Stimulated activated CD4-positive, alpha-beta T cell treated with anti-CD3 and anti-CD28 coated beads, Interleukin-12 subunit alpha, Interleukin-12 subunit beta, amount 100 ng/mL, for 48 hours (primary cell): Measurements from ENCODE around the gene SPARC.

Experiments
- DNase-seq, 3 donors: peaks; one replicate each; pipeline ENCODE4 v3.0.0-alpha.2; 2020; ENCODE audit warnings: low read depth in 2 of 3, low spot score in 1 of 3

The SPARC gene

DNA sequence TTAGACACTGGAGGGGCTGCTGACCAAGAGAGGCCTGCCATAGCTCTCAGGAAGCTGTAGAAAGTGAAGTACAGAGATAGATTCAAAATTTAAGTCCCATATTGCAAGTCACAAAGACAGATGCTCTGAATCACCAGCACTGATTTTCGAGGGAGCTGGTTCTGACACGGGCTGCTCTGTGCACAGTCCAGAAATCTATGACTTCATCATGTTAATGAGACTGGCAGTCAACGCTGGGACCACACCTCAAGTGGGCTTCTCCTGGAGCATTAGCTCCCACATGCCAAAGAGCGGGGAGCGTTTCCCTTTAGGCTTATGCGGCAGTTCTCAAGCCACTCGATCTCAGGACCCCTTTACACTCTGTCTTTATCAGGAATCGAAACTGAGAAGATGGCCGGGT, 61.4 kb downstream of the SPARC start:
- no peak for DNase-seq

DNA sequence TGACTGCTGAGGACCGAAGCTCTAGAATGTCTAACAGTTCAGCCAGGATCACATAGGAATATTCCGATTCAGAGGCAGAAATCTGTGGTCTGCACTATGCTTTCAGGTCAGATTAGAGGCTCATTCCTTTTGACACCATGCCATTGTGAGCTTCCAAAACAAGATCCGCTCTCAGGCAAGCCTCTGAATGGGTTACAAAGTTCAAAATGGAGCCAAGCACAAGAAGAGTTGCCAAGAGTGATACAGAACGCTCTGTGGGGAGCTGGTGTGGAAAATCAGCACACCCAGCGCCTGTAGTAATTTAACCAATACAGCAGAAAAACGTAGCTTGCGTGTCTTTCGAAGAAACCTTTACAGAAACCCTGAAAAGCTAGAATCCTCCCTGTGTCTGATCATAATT, 62.2 kb downstream of the SPARC start:
- DNase-seq: no peak

DNA sequence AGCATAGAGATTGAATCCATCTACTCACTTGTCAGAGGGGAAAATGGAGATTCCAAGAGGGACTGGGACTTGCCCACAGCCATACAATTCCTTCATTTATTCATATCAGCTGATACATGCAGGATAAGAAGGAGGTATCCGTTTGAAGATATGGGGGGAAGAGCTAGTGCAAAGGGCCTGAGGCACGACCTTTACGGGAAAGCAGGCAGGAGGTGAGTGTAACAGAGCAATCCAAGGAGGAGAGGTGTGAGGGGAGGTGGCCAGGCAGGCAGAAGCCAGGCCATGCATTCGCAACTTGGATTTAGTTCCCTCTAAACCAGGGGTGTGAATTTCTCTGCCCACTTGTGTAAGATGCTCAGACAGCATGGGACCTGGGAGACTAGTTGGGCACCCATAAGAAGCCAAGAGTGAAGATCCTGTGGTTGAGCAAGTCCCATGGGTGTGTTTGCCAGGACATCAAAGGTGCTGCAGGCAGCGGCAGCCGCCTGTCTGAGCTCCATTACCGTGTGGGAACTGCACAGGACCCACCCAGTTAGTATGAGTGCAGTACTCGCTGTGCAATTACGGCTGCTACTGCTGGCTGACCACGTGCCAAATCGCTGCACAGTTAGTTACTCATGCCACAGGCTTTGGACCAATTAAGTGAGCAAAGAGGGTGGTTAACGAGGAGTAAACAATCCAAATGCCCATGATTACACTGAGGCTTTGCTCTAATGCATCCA, 64.2 kb downstream of the SPARC start:
- no peak for DNase-seq

DNA sequence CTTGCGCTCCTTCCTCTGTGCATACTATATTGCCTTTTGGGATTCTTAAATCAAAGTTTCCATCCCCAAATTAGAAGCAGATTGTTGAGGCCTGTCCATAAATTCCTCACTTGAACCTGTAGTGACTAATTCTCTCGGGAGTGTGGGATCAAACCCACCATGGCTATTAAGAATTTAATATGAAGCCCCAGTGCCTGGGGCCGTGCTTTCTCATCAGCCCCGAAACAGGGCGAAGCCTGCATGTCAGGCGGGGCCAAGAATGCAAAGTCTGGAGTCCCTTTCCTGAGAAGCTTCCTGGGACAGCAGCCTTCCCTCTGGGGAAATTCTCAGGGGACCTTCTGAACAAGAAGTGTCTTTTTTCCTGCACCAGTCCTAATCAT, 66.3 kb downstream of the SPARC start:
- no peak for DNase-seq

DNA sequence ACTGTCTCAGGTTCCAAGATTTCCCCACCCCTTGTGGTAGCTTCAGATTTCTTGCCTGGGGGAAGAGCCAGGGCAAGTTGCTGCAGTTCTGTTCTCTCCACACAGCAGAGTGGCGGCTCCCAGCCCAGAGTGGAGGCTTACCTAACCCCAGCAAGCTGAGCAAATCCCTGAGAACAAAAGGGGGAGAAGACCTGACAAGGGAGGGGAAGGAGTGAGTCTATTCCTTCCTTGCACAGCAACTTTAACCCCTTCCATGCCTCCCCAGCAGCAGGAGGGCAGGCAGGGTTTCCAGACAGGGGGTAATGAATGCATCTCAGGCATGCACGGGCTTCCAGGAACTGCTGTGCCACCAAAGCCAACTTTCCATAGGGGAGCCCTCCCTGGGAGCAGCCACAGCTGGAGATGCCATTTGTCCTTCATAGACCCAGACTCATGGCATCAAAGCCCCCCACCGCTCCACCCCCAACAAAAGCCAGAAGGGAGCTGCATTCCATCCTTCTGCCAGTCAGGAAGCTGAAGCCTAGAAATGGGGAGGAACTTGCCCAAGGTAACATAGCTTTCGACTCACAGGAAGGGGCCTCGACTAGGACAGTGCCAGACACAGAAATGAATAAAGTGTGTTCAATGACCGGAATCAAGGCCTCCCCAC, 66.8 kb downstream of the SPARC start:
- no peak for DNase-seq

DNA sequence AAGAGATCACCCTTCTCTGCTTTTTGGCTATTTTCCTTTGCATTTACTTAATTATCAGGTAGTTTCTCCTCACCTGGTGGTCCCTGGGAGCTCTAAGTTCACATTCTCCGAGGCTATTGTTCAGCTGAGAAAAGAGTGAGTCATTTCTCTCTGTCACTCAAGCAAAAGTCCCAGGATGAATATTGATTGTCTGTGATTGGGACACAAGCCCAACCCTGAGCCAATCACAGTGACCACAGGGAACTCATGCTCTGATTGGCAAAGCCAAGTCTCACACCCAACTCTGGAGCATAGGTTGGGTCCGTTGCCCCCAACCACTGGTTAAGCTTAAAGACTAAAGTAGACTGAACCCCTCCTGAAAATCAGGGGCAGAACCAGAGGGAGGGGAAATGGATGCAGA, 67.8 kb downstream of the SPARC start:
- DNase-seq: no peak

DNA sequence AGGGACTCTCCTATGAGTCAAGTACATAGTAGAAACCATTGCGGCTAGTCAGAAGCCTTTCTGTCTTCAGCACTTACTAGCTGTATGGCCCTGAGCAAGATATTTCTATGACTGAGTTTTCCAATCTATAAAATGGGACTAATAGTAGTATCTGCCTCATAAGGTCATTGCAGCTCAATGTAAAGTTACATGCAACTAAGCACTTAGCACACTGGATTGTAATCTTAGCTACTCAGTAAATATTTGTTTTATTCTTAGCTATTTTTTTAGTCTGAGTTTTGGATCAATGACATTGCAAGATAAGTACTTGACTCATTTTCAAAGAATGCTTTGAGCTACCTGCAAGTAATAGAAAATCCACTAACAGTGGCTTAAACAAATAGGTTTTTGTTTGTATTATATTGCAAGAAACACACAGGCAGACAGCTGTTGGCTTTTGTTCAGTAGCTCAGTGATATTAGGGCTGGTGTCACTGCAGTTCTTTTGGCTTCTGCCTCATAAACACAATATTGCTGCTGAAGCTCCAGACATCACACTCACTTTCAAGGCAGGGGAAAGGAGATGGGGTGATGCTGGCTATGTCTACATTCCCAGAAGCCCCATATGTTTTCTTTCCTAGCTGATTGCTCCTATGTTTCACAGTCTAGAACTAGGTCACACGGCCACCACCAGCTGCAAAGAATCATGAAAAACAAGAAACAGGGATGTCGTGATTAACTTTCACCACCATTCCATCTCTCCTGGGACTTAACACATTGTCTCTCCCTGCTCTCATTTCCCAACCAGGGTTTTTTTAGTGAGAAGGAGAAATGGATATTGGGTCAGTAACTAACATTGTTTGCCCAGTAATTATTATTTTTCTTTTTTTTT, 68.6 kb downstream of the SPARC start:
- DNase-seq: no peak

DNA sequence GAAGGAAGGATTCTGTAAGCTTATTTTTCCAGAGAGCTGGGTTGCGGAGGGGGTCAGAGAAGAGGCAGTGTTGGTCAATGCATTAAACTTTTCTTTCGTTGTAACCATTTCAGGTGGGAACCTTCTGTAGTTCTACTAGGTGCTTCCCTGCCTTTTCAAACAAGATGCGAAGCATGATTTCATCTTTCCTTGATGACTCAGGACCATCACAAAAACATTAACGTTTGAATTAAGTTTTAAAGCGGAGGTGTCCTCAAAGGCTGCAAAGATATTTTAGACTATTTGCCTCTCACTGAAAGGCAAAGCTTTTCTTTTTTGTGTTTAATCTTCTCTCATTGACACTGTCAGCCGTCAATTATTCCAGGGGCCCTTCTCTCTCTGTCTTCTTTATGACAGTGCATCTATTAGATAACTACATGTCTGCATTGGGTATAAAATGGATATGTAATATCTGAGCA, 69.3 kb downstream of the SPARC start:
- DNase-seq: no peak

DNA sequence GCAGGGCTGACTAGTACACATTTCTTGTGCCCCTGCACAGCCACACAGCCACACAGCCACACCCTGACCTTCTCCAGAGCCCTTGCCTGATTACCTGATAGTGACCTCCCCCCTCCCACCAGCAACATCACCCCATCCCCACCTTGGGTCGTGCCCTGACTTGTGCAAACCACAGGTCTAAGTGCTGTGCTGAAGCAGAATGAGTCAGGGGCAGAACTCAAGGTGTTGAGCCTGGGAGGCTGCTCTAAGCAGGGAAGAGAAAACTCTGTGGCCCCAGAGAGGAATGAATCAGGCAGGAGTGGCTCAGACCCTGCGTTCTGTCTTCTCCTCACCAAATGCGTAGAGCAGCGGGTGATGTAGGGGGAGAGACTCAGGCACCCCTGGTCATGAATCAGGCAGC, 71.3 kb downstream of the SPARC start:
- DNase-seq: peak in 1 of 3 donors; percentile 8

DNA sequence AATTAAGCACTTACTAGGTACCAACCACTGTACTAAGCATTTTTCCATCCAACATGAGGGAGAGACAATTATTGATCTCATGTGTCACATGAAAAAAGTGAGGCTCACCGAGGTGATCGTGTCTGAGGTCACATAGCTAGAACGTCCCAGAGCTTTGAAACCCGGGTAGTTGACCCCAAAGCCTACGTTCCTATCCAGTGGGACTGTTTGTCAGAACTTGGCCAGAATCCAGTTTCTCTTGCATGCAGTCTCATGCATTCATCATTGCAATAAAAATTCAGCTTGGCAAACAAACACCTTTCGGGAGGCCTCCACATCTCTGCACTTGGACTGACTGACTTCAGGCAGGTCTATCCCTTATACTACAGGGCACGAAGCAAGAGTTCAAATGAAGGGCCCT, 72.2 kb downstream of the SPARC start:
- no peak for DNase-seq

DNA sequence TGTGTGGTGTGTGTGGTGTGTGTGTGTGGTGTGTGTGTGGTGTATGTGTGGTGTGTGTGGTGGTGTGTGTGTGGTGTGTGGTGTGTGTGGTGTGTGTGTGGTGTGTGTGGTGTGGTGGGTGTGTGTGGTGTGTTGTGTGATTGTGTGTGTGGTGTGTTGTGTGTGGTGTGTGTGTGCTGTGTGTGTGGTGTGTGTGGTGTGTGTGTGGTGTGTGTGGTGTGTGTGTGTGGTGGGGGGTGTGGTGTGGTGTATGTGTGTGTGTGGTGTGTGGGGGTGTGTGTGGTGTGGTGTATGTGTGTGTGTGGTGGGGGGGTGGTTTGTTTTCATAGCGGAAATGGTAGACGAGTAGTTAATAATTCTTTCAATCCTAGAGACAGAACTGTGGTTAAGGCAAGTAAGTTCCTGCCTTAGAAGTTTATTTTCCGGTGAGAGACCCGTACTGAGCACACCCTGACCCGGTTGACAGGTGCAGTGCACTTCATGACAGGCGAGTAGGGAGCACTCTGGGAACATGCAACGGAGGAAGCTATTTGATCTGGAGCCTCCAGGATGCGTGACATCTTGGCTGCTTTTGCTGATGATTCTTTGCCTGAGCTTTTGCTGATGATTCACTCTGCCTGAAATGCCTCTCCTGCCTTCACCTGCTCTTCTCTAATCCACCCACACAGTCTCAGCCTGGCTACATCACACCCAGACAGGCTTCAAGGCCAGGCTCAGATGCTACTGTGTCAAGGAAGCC, 73.9 kb downstream of the SPARC start:
- peak; percentile 22 to 49 (median 28) for DNase-seq

DNA sequence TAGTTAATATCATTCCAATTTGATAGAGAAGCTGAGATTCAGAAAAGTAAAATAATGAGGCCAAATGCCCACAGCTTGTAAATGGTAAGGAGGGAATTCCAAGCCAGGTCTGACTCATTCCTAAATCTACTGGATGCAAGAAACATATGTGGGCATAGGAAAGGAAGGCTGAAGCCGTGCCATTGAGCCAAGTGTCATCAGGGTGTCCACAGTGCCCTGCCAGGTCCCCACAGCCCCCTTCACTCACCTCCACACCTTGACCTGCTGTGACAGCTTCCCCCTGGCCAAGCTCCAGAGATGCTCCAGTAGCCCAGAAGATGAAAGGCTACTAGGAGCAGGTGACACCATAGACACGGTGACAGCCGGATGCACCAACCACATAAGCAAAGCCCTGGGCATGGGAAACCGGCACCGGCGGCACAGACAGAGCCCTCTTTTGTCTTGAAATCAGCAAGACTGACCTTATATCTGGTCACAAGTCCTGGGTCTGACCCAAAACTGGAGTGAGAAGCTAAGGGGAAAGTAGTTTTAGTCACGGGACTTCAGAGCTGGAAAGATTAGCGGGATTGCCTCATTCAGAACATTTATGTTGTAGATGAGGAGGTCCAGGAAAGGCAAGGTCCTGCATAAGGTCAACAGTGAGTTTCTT, 75.5 kb downstream of the SPARC start:
- DNase-seq: no peak
